Activated gamma-delta T cell (primary cell): Measurements from ENCODE around the gene LIPA.
"Not testable (repeated sequence)": the region's sequence is repeated elsewhere in the genome, so short reads cannot be mapped to it uniquely, and the experiment has no call there.

ENCODE experiments used
- DNase-seq: peaks from one replicate; lab custom pipeline; 2025; lab: John Stamatoyannopoulos, UW

LIPA gene

DNA sequence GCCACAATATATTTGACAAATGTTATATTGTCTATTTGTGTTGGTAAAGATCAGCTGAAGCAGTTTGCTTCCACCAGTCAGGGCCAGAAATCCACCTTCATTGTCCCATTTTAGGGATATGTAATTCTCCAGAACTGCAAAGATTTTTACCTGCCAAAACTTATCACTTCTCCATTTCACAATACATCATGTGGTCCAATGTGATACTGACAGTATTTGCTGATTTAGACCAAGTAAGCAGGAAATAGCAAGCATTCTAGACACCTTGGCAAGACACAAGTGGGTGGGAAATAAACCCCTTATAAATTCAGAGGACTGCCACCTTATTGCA is 18.5 kb upstream of the LIPA start:
- DNase-seq: no peak

GRCh38 chr10:89269433-89270152 is 18.0 kb upstream of the LIPA start:
- DNase-seq: no peak

- no peak for DNase-seq
These were observed 15.3 kb upstream of the LIPA start for GRCh38 chr10:89266721-89267453.

GRCh38 chr10:89263531-89263930 is 12.0 kb upstream of the LIPA start:
- no peak for DNase-seq

GRCh38 chr10:89263091-89263490 is 11.5 kb upstream of the LIPA start:
- DNase-seq: no peak

- no peak for DNase-seq
These were observed 10.8 kb upstream of the LIPA start for GRCh38 chr10:89262086-89263051.

DNA sequence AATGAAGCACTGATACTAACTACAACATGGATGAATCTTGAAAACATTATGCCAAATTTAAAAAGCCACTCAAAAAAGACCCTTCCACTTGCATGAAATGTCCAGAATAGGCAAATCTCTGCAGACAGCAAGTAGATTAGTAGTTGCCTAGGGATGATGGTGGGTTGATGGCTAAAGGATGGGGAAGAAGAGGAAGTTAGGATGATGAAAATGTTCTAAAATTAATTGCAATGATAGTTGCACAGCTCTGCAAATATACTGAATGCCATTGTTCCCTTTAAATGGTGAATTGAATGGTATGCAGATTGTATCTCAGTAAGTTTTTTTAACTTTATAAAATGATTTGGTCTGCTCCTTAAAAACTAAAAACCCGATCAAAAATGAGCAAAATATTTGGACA is 7.3 kb upstream of the LIPA start:
- no peak for DNase-seq

DNA sequence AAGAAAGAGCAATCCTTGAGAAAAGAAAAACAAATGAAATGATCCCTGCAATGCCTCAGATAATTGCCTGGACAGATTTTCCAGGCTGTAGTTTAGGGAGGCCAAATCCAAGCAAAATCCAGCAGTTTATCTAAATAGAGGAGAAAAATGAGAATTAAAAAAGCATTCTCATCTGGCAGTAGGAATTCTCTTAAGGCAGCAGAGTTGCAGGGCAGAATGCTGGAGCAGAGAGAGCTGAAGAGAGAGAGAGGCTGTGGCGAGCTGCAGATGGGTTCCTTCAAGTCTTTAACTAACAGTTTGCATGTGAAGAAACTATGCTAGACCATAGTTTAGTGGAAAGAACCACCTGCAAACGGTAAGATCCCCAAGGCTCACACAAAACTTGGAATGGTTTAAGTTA is 6.0 kb upstream of the LIPA start:
- no peak for DNase-seq

- no peak for DNase-seq
These were observed 5.4 kb upstream of the LIPA start for GRCh38 chr10:89256962-89257361.

DNA sequence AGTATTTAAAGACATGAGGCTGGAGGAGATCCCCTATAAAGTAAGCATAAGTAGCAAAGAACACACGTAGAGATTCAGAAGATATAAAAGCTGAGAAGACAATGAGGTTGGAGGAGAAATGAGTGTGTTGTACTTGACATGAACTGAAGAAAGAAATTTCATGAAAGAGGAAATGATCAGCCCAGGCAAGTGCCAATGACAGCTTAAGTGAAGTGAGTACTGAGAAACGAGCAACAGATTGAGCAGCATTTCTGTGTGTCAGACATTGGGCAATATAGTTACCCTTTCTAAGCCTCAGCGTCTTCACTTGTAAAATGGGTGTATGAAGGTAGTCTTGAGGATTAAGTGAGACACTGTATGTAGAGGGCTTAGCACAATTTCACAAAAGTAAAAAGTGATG is 4.8 kb upstream of the LIPA start:
- DNase-seq: no peak

DNA sequence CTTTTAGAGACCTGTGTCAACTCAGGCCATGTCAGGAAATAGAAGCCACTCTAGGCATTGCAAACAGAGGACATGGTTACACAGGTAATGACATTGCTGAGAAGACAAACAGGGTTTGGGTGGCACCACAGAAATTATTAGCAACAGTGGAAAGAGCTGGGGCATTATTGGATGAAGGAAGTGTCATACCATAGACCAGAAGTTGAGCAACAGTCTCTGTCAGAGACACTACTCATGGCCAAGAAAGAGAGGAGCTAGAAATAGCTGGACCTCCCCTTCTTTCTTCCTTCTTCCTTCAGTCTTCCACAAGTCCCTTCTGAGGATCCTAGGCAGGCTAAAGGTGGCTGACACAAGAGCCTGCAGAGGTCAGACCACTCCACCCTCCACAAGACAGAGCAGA is 4.2 kb upstream of the LIPA start:
- no peak for DNase-seq

GRCh38 chr10:89255091-89255579 is 3.6 kb upstream of the LIPA start:
- DNase-seq: not testable (repeated sequence)

DNA sequence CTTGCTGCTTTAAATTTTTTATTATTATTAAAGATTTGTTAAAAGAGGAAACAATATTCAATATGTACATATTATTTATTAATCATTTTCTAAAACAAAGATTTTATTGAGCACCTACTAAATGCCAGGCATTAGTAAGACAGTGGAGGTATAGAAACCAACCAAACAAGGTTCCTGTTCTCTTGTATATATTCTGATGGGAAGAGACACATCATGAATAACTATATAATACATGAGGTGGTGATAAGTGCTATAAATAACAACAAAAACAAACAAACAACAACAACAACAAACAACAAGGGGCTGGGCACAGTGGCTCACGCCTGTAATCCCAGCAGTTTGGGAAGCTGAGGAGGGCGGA is 630 bp upstream of the LIPA start:
- no peak for DNase-seq

- no peak for DNase-seq
These were observed 638 bp downstream of the LIPA start for GRCh38 chr10:89250865-89251408.

- DNase-seq: no peak
These were observed 2.6 kb downstream of the LIPA start for GRCh38 chr10:89248990-89249389.

- DNase-seq: not testable (repeated sequence)
These were observed 4.0 kb downstream of the LIPA start for GRCh38 chr10:89247623-89248022.

GRCh38 chr10:89245802-89246201 is 5.8 kb downstream of the LIPA start:
- no peak for DNase-seq

- DNase-seq: no peak
These were observed 8.6 kb downstream of the LIPA start for GRCh38 chr10:89242840-89243568.

- DNase-seq: no peak
These were observed 9.3 kb downstream of the LIPA start for GRCh38 chr10:89242345-89242684.

DNA sequence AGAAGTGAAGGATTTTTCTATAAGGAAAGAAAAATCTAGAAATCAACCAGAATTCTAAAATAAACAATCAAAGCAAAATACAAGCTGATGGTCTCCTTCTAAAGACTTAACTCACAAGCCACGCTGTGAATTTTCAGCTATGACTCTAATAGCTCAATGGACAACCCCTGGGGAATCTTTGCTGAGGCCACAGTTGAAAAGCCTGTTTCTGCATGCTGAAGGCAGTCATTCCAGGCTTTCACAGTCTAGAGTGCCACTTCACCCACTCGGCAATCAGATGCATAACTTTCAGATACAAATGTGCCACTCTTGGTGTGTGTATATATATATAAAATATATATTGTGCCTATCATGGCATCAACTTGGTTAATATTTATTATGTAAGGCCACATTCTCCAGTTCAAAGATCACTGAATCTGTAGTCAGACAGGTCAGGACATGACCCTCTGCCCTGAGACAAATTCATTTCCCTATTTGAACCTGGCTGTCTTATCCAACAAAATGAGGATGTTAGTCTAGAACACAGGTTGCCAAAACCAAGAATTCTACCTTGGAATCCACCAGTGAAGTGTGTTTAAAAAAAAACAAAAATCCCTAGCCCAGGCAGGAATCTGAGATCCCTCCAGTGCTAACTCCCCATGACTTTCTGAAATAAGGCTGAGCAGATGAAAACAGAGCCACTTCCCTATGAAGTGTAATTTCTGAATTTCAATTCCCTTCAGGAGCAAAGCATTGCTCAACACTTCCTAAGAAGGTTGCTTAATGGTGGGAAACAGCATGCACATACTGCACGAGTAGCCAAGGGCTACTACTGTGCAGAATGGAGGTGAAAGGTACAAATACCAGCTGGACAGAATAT is 9.9 kb downstream of the LIPA start:
- no peak for DNase-seq

- no peak for DNase-seq
These were observed 10.5 kb downstream of the LIPA start for GRCh38 chr10:89241026-89241425.
